ENCODE data around the gene HOOK2.
"Not testable (repeated sequence)": the region's sequence is repeated elsewhere in the genome, so short reads cannot be mapped to it uniquely, and the experiment has no call there.

The HOOK2 gene

DNA sequence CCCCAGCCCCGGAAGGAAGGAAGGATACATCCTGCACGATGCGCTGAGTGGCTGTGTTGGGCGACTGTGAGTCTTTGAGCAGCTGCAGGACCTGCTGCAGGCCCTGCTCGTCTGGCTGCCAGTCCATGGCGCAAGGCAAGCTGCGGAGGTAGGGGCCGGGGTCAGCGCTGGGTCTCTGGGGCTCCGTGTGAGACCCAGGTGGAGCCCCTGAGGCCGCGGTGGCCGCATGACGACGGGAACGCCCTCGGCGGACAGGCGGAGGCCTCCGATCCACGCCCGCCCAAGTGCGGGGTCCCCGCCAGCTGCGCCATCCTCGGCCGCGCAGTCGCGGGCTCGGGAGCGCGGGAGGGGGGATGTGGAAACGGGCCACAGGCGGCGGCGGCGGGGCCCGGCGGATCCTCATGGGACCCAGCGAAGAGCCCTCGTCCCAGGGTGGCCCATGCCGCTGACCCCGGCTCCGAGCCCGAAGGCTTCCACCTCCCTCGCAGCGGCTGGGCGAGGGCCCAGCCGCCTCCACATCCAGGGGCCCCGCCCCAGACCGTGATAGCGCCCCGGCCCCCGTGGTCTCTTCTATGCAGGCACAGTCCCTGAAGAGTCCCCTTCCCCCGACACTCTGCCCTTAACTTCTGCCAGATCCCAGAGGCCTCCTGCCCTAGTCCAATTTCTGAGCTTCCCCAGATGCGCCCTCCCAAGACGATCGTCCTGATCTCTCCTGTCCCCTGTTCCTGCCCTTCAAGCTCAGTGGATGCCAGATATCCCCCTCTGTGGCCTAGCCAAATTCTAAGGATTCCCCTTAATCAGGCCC, 54.3 kb downstream of the HOOK2 start:
- no peak for DNase-seq

DNA sequence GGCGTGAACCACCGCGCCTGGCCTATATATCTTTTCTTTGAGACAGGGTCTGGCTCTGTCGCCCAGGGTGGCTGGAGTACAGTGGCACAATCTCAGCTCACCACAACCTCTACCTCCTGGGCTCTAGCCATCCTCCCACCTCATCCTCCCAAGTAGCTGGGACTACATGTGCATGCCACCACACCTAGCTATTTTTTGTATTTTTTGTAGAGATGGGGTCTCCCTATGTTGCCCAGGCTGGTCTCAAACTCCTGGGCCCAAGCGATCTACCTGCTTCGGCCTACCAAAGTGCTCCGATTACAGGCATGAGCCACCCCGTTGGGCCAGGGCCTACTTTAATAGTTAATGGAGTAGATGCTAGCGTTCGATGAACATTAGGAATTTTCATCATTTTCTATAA, 55.1 kb downstream of the HOOK2 start:
- DNase-seq: no peak

DNA sequence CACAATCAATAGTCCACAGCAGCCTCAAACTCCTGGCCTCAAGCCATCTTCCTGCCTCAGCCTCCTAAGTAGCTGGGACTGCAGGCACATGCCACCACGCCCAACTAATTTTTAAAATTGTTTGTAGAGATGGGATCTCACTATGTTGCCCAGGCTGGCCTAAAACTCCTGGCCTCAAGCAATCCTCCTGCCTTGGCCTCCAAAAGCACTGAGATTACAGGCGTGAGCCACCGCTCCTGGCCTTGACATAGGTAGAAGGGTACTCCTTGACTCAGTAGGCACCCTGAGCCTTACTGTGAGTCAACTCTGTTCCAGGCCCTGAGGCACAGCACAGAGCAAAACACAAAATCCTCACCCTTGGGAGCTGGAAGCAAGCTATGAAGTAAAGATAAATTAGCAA, 59.4 kb downstream of the HOOK2 start:
- no peak for DNase-seq

DNA sequence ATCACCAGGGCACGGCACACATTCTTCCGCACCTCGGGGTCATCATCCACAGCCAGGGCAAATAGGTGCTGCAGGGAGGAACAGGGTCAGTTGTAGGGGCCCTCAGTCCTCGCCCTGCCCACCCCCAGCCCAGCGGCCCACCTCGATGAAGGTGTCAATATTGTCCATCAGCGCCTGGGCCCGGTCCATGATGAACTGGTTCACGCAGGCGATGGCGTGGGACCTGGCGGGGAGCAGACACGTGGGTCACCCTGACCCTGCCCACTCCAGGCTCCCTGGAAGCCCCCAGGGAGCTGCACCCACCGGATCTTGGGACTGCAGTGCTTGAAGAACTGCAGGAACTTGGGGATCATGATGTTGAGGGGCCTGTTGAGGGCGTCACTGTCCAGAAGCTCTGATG, 60.2 kb downstream of the HOOK2 start:
- DNase-seq: no peak

DNA sequence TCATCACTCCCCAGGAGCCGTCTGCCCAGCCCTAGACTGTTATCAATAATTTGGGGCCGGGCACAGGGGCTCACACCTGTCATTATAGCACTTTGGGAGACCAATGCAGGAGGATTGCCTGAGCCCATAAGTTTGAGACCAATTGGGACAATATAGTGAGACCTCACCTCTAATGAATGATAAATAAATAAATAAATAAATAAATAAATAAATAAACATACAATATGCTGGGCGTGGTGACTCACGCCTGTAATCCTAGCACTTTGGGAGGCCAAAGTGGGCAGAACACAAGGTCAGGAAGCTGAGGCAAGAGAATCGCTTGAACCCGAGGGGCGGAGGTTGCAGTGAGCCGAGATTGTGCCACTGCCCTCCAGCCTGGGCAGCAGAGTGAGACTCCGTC, 62.0 kb downstream of the HOOK2 start:
- DNase-seq: not testable (repeated sequence)

All from activated naive CD4-positive, alpha-beta T cell (primary cell).